Endothelial cell of umbilical vein (primary cell): ENCODE measurements around the gene TLN1. TPM values are rescaled to one million over a fixed set of nuclear protein-coding genes. Genes with fewer than 3 reads are reported as not detected.

Experiments
- BruUV-seq: library from RNA; stranded (reverse); fragments of 400-500 nt; replicated peaks from 2 replicates; lab custom pipeline; 2021; lab: Mats Ljungman, UMichigan
- CTCF ChIA-PET: fragments of 300-600, 350-600 bp; sonication (Branson Sonifier 250); formaldehyde crosslinking; loops from one replicate; lab custom pipeline; 2021; ENCODE audit warnings: antibody characterized with exemption, inconsistent platforms; lab: Charles Lee
- POLR2A ChIA-PET: fragments of 300-600, 350-600 bp; sonication (Branson Sonifier 250); formaldehyde crosslinking; loops from one replicate; lab custom pipeline; 2021; ENCODE audit warnings: antibody characterized with exemption, inconsistent platforms; lab: Charles Lee
- DNase-seq: peaks from one replicate; pipeline ENCODE4 v3.0.0-alpha.2; 2011; ENCODE audit warnings: low read depth, low spot score
- FAIRE-seq: peaks from 2 replicates; lab custom pipeline; 2011; peaks lifted over from hg19 to GRCh38; lab: Jason Lieb, UNC
- H2AFZ ChIP-seq: 2 replicates; pipeline ENCODE4 v1.6.0; 2012; ENCODE audit warnings: low read depth, low read length, control low read depth, inconsistent platforms
- H3K27ac ChIP-seq: 2 replicates; pipeline ENCODE4 v1.5.1; 2011; ENCODE audit warnings: low read depth, mild to moderate bottlenecking, control low read depth, low read length, moderate library complexity; ENCODE audit not compliant: insufficient read depth
- H3K27me3 ChIP-seq, 2 experiments: 2 replicates each; pipeline versions ENCODE4 v1.6.0 to v1.6.1; 2011; ENCODE audit warnings: low read length in 2 of 2, mixed read lengths in 1 of 2; ENCODE audit not compliant: control insufficient read depth in 2 of 2, insufficient read depth in 2 of 2
- H3K36me3 ChIP-seq, 2 experiments: 2 replicates in 1 of 2; 3 replicates in 1 of 2; pipeline ENCODE4 v1.5.1; 2011; ENCODE audit warnings: low read length in 2 of 2, mild to moderate bottlenecking in 1 of 2, moderate library complexity in 1 of 2; ENCODE audit not compliant: control insufficient read depth in 2 of 2, insufficient read depth in 2 of 2; ENCODE audit errors: extremely low read depth in 1 of 2
- H3K4me1 ChIP-seq: 3 replicates; pipeline ENCODE4 v1.5.1; 2011; ENCODE audit warnings: mild to moderate bottlenecking, low read length; ENCODE audit not compliant: control insufficient read depth, insufficient read depth; ENCODE audit errors: extremely low read depth
- H3K4me2 ChIP-seq: 2 replicates; pipeline ENCODE4 v1.6.1; 2011; ENCODE audit warnings: low read length, control low read depth, mixed read lengths; ENCODE audit not compliant: insufficient read depth
- H3K4me3 ChIP-seq, 3 experiments: fragments of 200-600 bp in 1 of 3; sonication (generic), shearing (Covaris generic) in 1 of 3; replicated peaks in 1 of 3; 2 replicates each; pipeline ENCODE4 v1.5.1; 2011 to 2016; ENCODE audit warnings: control low read depth in 3 of 3, low read length in 3 of 3, mild to moderate bottlenecking in 2 of 3, inconsistent platforms in 1 of 3, low read depth in 1 of 3, moderate library complexity in 1 of 3; ENCODE audit not compliant: insufficient read depth in 1 of 3
- H3K79me2 ChIP-seq: 2 replicates; pipeline ENCODE4 v1.6.0; 2012; ENCODE audit warnings: low read length, inconsistent platforms; ENCODE audit not compliant: control insufficient read depth, insufficient read depth
- H3K9ac ChIP-seq: replicated peaks from 2 replicates; pipeline ENCODE3; 2011; ENCODE audit warnings: low read length, control low read depth; ENCODE audit not compliant: insufficient read depth; ENCODE audit errors: extremely low read depth
- H3K9me1 ChIP-seq: replicated peaks from 3 replicates; pipeline ENCODE4 v1.6.0; 2011; ENCODE audit warnings: mild to moderate bottlenecking, low read length; ENCODE audit not compliant: control insufficient read depth, insufficient read depth; ENCODE audit errors: extremely low read depth
- H3K9me3 ChIP-seq: replicated peaks from 2 replicates; pipeline ENCODE4 v1.5.1; 2012; ENCODE audit warnings: low read length, inconsistent platforms; ENCODE audit not compliant: control insufficient read depth, insufficient read depth
- H4K20me1 ChIP-seq: replicated peaks from 2 replicates; pipeline ENCODE3; 2011; ENCODE audit warnings: mild to moderate bottlenecking, low read length; ENCODE audit not compliant: control insufficient read depth, insufficient read depth; ENCODE audit errors: extremely low read depth
- EZH2 ChIP-seq: IDR thresholded peaks from 2 replicates; pipeline ENCODE4 v1.6.1; 2012; ENCODE audit warnings: borderline replicate concordance, low read depth, mild to moderate bottlenecking, moderate library complexity, low read length, inconsistent platforms; ENCODE audit not compliant: severe bottlenecking
- FOS ChIP-seq: IDR thresholded peaks from 2 replicates; pipeline ENCODE4 v1.6.1; 2011; ENCODE audit warnings: mild to moderate bottlenecking, low read length, moderate library complexity, borderline replicate concordance; ENCODE audit not compliant: insufficient read depth
- GATA2 ChIP-seq: IDR thresholded peaks from 2 replicates; pipeline ENCODE4 v1.7.0; 2011; ENCODE audit warnings: low read depth, mild to moderate bottlenecking, moderate library complexity, mixed read lengths, low read length; ENCODE audit not compliant: insufficient read length, insufficient read depth
- JUN ChIP-seq: IDR thresholded peaks from 2 replicates; pipeline ENCODE4 v1.6.1; 2011; ENCODE audit warnings: borderline replicate concordance, low read depth; ENCODE audit not compliant: insufficient read length, insufficient read depth
- MYC ChIP-seq: IDR thresholded peaks from one replicate; pipeline ENCODE4 v1.6.1; 2011; ENCODE audit warnings: mild to moderate bottlenecking, low read depth, low read length
- POLR2A ChIP-seq: IDR thresholded peaks from 2 replicates; pipeline ENCODE4 v1.6.1; 2012; ENCODE audit warnings: low read depth, mild to moderate bottlenecking, control low read depth, low read length
- POLR2AphosphoS5 ChIP-seq: IDR thresholded peaks from 2 replicates; pipeline ENCODE4 v1.6.1; 2012; ENCODE audit warnings: low read depth, mild to moderate bottlenecking, control low read depth, low read length, moderate library complexity; ENCODE audit not compliant: insufficient read depth
- dilution Hi-C: fragments of 300-500 bp; cut with MboI; formaldehyde crosslinking; loops from one replicate; pipeline ENCODE4 v1.15.0; 2019; ENCODE audit warnings: low sequenced_read_pairs; ENCODE audit not compliant: extremely low pct_ligation_motif_present
- intact Hi-C: fragments of 100-400 bp; cut with micrococcal nuclease; formaldehyde crosslinking; loops from one replicate; pipeline ENCODE4 v1.10.0; 2022
- polyA plus RNA-seq, 4 experiments: library from polyadenylated mRNA; depleted of rRNA in 3 of 4; stranded (reverse) in 3 of 4; unstranded in 1 of 4; fragments of >200 nt; gene quantifications; 2 replicates each; pipeline versions ENCODE4 v1.2.1 to v1.2.3, GENCODE V29; 2011 to 2012; ENCODE audit warnings: missing spikeins in 1 of 4
- total RNA-seq: library from RNA; stranded (reverse); gene quantifications from 2 replicates; pipeline ENCODE4 v1.2.3, GENCODE V29; 2021
- TF ChIP-seq, protein P1 (sequence below), 2 donors: IDR thresholded peaks; 1 replicate in 1 of 2; 2 replicates in 1 of 2; pipeline ENCODE4 v1.5.1; 2011; ENCODE audit warnings: low read length in 2 of 2, mild to moderate bottlenecking in 2 of 2, moderate library complexity in 2 of 2, control low read depth in 1 of 2, inconsistent platforms in 1 of 2, low read depth in 1 of 2; ENCODE audit not compliant: insufficient read depth in 1 of 2; ENCODE audit errors: extremely low read depth in 1 of 2
- TF ChIP-seq, protein P2 (sequence below): IDR thresholded peaks from 2 replicates; pipeline ENCODE4 v1.6.1; 2011; ENCODE audit not compliant: insufficient read depth, insufficient read length

Gene TLN1
- total and polyA plus RNA-seq, 2 donors (not counting 3 experiments of a cell fraction or from before 2014, with no cell fraction given) = 120 to 450 TPM

DNA sequence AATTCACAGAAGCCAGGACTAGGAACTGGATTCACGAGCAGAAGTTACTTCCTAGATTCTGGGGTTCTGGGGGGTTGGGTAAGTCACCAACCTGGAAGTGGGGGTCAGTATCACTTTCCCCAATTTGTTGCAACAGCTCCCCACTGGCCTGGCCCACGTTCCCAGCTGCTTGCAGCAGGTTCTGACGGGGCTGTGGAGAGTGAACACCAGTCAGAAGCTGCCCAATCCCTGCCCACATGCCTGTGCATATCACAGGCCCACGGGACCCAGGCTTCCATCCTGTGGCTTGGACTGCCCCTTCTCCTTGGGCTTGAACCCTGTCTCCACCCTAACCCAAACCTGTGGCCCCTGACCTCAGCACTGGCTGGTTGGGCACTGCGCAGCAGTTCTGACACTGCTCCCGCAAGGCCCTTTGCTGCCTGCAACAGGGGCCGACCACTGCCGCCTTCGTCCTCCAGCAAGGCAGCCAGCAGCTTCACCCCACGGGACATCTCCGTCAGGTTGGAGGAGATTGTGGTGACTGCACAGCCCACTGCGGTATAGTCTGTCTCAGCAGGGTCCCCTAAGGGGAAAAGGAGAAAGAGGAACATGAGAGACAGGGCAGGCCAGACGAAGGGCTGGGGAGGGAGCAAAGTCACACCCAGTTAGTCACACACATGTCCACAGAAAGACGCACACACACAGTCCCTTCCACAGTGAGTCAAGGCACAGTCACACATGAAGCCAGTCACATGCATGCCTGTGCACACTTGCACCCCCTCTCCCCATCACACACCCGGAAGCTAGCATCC is 13.1 kb downstream of the TLN1 start:
- H3K4me2 ChIP-seq = no peak overlapping the region
- H2AFZ ChIP-seq = no peak overlapping the region
- no TSS peak for BruUV-seq
- no peaks in the 10 kb centered on the region for H3K27me3 ChIP-seq
- H4K20me1 ChIP-seq = no peaks in the 10 kb centered on the region
- intact Hi-C loops (no loop called here), dilution Hi-C loops (no loop called here)
- no peak for FAIRE-seq
- no peak overlapping the region for H3K9ac ChIP-seq
- no peak overlapping the region for H3K4me3 ChIP-seq
- POLR2A ChIA-PET = no interaction called here
- DNase-seq = no peak
- H3K9me3 ChIP-seq = no peaks in the 10 kb centered on the region
- TF ChIP-seq FOS (no peak), EZH2 (no peak), GATA2 (no peak), POLR2A (no peak), MYC (no peak), JUN (no peak), POLR2AphosphoS5 (no peak)
- TF ChIP-seq, protein P1, sequence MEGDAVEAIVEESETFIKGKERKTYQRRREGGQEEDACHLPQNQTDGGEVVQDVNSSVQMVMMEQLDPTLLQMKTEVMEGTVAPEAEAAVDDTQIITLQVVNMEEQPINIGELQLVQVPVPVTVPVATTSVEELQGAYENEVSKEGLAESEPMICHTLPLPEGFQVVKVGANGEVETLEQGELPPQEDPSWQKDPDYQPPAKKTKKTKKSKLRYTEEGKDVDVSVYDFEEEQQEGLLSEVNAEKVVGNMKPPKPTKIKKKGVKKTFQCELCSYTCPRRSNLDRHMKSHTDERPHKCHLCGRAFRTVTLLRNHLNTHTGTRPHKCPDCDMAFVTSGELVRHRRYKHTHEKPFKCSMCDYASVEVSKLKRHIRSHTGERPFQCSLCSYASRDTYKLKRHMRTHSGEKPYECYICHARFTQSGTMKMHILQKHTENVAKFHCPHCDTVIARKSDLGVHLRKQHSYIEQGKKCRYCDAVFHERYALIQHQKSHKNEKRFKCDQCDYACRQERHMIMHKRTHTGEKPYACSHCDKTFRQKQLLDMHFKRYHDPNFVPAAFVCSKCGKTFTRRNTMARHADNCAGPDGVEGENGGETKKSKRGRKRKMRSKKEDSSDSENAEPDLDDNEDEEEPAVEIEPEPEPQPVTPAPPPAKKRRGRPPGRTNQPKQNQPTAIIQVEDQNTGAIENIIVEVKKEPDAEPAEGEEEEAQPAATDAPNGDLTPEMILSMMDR (IDR thresholded peaks at IDR 0.05; ENCODE audit: extremely low read depth in 1 of 2, insufficient read depth in 1 of 2, low read depth in 1 of 2, low read length in 2 of 2) = no peak
- TF ChIP-seq, protein P2, sequence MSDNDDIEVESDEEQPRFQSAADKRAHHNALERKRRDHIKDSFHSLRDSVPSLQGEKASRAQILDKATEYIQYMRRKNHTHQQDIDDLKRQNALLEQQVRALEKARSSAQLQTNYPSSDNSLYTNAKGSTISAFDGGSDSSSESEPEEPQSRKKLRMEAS = no peak
- H3K36me3 ChIP-seq = peaks cover 54 to 85% of the 10 kb centered on the region in 2 experiments
- peaks cover 7% of the 10 kb centered on the region for H3K79me2 ChIP-seq
- no peaks in the 10 kb centered on the region for H3K9me1 ChIP-seq
- CTCF ChIA-PET = interaction anchor here (1.5 to 8.9 kb wide), 3 partner anchors 9 to 30 kb away, joined by 3 to 53 read pairs (median 6); no protein-coding TSS in a partner anchor
- H3K4me1 ChIP-seq = no peaks in the 10 kb centered on the region
- H3K27ac ChIP-seq = no peak overlapping the region
